Measurements from ENCODE around the gene STOML2.

STOML2 gene

DNA sequence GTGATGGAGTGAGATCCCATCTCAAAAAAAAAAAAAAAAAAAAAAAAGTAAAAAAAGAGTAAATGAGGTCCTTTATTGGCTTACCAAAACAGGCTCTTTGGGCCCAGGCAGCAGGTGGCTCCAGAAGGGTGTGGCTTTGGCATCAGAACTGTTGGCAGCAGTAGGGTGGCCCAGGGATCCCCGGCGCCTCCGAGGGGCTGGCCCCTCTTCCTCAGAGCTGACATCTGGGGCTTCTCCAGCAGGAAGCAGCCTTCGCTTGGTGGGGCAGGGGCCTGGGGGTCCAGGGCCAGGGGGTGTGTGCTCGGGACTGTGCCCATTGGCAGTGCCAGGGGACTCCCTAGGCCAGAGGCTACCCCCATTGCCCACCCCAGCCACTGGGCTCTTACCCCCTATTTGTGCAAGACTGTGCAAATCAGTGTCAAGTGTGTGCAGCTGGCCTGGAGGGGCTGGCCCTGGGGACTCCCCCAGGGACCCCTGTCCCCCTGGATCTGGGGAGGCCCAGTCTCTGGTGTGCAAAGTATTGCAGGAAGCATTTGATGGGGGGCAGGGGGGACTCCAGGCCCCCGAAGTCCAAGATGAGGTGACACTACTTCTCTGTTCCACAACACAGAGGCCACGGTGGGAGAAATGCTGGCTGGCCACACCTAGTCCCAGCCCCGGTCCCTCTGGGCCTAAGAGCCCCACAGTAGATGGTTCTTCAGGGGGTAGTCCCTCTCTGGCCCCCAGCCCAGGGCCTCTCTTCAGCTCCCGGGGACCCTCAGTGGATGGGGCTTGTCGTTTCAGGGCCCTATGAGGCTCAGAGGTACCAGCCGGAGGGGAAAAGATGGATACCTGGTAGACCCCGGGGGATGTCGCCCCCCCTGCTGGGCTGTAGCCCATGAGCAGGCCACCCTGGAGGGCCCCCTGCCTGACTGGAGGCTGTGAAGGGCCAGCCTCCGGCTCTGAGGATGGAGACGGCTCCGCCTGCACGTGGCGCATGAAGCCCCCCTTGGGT is 4.7 kb upstream of the STOML2 start:
- no peak for DNase-seq

- DNase-seq, result no peak
These were observed 3.4 kb upstream of the STOML2 start for GRCh38 chr9:35106343-35106730.

DNA sequence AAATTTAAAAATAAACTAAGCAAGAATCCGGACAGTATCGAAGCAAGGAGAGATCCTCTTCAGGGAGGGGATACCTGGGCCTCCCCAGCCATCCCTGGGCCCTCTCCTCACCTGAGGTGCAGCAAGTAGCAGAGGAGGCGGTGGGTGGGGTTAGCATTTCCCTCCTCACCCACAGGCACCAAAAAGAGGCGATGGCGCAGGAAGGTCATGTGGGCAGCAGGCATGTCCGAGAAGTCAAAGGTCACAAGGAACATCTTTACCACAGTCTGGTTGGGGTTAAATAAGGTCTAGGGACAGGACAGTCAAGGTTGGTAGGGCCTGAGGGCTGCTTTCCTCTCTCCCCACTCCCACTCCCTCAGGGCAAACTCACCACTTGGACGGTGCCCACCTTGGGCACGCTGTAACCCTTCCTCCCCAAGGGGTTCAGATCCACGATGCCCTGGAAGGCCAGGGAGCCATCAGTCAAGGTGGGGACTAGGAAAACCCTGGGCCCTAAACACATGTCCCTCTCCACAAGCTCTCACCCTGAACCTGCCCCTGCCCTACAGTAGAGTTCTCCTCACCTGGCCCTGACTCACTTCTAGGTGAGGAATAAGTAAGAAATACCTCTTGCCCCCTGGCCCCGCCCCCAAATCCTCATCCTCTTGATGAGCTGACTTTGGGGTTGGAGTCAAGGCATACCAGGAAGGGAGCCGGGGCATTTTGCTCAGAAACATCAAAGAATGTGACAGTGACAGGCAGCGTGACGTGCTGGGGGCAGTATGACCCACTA is 2.8 kb upstream of the STOML2 start:
- no peak for DNase-seq

DNA sequence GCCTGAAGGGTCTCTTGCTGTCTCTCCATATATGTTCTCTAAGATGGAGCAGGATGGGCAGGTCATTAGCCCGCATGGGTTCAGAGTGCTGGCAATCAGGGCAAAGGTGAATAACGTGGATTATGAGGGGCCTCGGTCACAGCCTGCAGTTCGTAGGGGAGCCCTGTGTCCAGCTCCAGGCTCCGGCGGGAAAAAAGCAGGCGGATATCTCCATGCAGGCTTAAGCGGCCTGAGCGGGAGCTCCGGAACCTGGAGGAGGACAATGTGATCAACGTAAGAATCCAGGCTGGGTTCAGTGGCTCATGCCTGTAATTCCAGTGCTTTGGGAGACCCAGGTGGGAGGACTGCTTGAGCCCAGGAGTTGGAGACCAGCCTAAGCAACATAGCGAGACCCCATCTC is 2.2 kb upstream of the STOML2 start:
- DNase-seq, result no peak

DNA sequence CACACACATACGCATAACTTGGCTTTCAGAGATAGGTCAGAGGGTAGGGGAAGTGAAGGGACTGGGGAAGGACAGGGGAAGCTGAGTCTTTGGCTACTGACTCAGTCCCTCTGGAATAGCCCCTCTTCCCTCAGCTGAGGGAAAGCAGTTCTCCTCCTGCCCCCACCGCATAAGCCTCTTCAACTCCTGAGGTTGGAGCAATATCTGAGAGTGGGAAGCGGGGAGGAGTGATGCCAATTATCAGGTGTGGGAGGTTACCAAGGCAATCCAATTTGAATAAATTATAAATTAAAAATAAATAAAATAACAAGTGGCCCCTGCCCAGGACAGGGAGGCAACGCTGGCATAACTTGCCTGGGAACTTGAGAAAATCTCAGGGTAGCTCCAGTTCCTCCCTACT is 1.7 kb upstream of the STOML2 start:
- DNase-seq, result no peak

GRCh38 chr9:35103660-35104191 is 795 bp upstream of the STOML2 start:
- no peak for DNase-seq

DNA sequence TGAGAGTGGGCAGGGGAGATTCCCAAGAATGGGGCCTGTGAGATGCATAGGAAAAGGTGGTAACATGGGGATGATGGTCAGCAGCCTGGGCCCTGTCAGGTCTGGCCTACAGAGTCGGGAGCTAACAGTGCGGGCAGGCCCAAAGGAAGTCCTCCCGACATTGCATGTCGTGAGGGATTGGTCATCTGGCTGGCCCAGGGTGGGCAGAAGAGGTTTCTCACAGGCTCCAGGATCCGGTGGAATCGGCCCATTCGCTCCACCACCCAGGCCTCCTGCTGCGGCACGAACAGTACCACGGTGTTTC is 514 bp downstream of the STOML2 start:
- DNase-seq, result no peak

DNA sequence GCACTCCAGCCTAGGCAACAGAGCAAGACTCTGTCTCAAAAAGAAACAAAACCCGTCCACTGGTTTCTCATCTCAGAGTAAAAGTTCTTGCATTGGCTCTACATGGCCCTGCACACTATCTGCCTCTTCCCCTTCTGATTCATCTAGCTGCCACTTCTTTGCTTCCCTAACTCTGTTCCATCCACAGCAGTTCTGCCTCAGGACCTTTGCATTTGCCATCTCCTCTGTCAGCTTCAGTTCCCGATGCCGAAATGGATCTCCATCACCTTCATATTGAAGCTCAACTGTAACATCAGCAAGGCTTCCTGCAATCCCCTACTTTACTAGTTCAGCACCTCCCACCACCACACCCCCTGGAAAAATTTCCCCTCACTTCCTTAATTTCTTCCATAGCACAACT is 5.4 kb downstream of the STOML2 start:
- DNase-seq, result no peak

DNA sequence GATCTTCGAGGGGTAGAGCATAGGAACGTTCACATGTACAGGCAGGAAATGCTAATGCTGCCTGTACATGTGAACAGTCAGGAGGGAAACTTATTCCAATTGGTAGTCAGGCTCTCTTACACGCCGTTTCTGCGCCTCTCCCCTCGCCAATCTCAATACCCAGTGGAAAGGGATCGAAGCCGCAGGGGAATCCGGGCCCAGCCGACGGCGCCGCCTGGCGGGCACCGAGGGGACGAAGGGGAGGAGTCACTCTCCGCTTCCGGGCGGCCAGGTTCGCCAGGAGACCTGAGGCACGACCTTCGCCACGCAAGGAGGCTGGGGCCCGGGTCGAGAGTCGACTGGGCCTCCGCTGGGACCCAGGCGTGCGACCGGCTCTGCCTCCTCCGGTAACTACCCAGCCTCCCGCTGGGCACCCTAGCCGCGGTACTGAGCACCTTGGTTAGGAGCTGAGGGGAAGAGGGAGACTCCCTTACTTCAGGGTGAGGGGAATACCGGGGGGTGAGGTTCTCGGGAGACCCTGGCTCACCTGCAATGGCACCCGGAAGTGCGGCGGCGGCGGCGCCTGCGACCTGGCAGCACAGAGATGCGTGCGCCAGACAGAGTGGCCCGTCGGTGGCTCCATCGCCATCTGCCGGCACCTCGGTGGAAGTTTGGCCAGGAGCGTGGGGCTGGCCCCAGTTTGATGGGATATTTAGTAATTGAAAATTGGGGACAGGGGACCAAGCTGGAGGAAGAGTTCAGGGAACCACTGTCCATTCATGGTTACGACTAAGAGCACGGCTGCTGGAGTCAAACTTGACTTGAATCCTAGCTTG is 6.7 kb downstream of the STOML2 start, which contains the start of gene PIGO:
Gene PIGO, minus strand, starts transcription at position 557 of the 815 bp plus-strand sequence. CDS start 1,026 bp downstream, outside the sequence.
- DNase-seq, result peak; percentile 81 to 87

GRCh38 chr9:35091536-35091935 is 11.4 kb downstream of the STOML2 start:
- DNase-seq, result no peak

DNA sequence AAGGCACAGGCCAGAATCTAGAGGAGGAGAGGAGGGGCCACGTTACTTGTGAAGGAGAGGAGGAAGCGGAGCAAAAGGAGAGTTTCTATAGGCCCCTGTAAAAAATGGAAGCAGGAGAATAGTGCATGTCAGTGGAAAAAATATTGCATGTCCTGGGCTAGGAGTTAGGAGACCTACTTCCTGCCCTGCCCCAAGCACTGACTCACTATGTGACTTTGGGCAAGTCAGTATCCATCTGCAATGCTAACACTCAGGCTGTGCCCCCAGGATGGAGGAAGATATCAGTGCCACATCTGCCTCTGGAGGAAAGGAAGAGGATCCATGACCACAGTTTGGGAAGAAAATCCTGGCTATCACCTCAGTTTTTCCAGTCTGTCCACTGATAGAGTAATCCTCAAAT is 13.5 kb downstream of the STOML2 start:
- DNase-seq, result no peak

DNA sequence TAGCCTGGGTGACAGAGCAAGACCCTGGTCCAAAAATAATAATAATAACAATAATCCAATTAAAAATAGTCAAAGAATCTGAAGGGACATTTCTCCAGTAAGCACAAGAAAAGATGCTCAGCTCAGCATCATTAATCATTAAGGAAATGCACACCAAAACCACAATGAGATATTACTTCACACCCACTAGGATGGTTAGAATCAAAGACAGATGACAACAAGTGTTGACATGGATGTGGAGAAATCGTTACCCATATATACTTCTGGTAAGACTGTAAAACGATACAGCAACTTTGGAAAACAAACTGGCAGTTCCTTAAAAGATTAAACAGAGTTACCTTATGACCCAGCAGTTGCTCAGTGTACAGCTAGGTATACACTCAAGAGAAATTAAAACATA is 17.9 kb downstream of the STOML2 start:
- DNase-seq, result no peak

- DNase-seq, result peak; percentile 92 to 96
These were observed 23.2 kb downstream of the STOML2 start, which contains the start of gene FANCG for GRCh38 chr9:35079426-35080341. TSS of gene FANCG (minus strand) at chr9:35079942. CDS start at chr9:35079524, 418 bp downstream.

- no peak for DNase-seq
These were observed 23.9 kb downstream of the STOML2 start for GRCh38 chr9:35079041-35079425.

GRCh38 chr9:35078066-35078465 is 24.9 kb downstream of the STOML2 start:
- DNase-seq, result no peak

DNA sequence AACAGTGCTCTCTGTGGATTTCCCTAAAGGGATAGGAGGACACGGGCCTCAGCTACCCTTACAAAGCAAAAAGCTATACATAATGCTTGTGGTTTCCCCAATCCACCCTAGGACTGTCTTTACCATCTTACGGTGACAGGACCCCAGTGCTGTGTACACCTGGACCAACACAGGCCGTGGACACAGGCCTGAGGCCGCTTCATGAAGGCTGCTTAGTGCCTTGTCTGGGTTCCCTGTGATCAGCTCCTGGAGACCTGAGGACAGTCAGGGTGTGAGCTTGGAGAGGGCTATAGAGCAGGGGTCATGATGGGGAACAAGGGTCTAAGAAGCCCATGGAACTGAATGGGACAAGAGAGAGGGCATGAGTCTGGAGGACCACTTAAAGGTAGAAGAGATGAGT is 26.1 kb downstream of the STOML2 start:
- no peak for DNase-seq

DNA sequence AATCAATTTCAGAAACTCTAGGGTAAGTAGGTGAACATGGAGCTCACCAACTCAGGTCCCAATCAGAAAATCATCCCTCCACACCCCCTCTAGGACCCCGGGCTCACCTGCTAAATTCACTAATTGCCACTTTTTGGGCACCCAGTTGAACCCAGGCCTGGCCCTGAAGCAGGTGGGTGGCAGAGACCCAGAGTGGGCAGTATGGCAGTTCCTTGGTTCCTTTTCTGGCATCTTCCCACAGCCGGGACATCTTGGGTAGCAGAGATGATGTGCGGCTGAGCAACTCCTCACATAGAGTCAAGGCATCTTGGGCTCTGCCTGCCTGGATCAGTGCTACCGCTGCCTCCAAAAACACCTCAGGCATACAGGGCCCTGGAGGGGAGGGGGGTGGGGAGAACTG is 27.6 kb downstream of the STOML2 start:
- no peak for DNase-seq

GRCh38 chr9:35074791-35075190 is 28.1 kb downstream of the STOML2 start:
- DNase-seq, result no peak

DNA sequence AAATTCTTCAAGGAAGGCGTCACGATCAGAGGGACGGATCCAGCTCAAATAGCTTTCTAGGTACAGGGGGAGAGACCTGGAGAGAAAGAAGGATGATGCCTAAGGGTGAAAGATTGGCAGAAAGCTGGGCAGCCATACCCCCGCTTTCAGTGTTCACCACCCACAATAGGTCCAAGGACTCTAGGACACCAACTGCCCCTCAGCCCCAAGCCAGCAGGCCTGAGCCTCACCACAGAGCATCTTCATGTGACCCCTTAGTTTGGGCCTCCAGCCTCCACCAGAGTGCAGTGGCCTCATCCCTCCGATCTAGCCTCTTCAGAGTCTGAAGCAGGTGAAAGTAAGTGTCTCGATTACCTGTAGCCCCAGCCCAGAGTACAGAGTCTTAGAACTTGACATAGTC is 28.8 kb downstream of the STOML2 start:
- no peak for DNase-seq

DNA sequence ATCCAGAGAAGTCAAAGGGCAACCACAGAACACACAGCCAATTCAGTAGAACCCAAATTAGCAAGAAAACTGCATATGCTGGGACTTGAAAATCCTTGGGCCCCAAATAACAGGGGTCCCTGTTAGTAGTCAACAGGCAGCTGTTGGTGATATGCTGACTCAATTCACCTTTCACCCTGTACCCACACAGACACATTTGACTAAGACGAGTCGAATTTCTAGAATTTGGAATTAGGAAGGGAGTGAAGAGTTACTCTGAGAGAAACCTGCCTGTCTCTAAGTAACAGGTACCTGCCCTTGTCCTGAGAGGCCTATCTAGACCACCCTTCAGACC is 29.7 kb downstream of the STOML2 start:
- DNase-seq, result no peak

DNA sequence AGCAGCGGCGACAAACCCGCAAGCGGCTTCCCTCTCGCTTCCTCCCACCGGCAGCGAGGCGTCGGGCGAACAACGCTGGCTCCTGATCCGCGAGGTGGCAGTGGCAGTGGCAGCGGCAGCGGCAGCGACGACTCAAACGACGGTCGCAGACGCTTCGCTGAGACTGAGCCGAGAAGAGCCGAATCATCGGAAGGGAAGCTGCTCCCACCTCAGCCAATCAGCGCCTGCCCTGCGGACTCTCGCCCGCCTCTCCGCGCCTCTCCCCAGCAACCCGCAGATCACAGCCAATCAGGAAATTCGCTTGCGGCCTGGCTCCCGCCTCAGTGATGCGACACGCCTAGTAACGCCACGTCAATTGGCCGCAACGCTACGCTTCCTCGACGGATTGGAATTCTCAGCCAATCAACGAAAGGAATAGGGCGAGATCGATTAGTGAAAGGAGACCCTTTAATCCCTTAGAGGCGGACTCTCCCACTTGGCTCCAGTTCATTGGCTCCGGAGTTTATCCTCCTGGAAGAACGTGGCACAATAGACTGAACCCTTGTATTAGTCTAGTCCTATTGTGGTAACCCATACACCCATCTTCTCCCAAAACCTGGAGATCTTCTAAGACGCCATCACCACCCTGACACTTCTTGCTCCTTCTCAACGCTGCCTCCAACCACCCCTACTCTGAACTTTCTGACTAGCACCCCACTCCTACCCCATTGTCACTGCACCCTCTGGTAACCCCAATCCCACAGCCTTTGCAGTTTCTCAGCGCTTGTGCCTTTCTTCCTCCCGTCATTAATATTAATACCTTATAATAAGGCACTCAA is 30.3 kb downstream of the STOML2 start, which contains the start of gene VCP:
Gene VCP, minus strand, starts transcription at position 165 of the 818 bp plus-strand sequence. CDS start 272 bp downstream, outside the sequence.
- peak; percentile 98 to 100 for DNase-seq

Data from NCI-H446 (cell line).